HG02840 (cell line): ENCODE results near the gene ERMARD.

Experiments
- ATAC-seq: cut with Tn5 transposase; IDR thresholded peaks from one replicate; pipeline ENCODE4 v1.9.1; 2021; ENCODE audit warnings: mild to moderate bottlenecking, moderate library complexity, moderate number of reproducible peaks; ENCODE audit not compliant: unreplicated experiment, low FRiP score

The ERMARD gene

GRCh38 chr6:169816054-169816453 lies 64.6 kb downstream of the ERMARD start:
- ATAC-seq: no peak

DNA sequence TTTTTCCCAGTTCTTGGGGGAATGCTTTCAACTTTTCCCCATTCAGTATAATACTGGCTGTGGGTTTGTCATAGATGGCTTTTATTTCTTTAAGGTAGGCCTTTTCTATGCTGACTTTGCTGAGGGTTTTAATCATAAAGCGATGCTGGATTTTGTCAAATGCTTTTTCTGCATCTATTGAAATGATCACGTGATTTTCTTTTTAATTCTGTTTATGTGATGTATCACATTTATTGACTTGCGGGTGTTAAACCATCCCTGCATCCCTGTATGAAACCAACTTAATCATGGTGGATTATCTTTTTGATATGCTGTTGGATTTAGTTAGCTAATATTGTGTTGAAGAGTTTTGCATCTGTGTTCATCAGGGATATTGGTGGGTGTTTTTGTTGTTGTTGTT lies 65.6 kb downstream of the ERMARD start:
- ATAC-seq: no peak

- ATAC-seq: no peak
Observed at GRCh38 chr6:169820358-169820757, 68.9 kb downstream of the ERMARD start.

DNA sequence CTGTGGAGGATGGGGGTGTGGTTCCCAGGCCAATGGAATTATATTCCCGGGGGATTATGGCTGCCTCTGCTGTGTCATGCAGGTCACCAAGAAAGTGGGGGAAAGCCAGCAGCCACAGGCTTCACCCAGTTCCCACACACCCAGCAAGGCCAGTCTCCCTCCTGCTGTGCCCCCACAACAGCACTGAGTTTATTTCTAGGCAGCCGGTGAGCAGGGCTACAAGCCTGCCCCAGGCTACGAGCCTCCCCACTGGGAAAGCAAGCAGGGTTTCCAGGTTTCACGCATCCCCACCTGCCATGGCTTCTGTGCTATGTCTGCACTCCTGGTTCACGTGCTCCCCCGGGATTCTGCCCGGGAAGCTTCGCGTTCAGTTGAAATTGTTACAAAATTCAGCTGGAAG lies 72.6 kb downstream of the ERMARD start:
- no peak for ATAC-seq

- ATAC-seq: no peak
Observed at GRCh38 chr6:169824848-169825557, 73.6 kb downstream of the ERMARD start.

GRCh38 chr6:169825558-169826225 lies 74.3 kb downstream of the ERMARD start:
- no peak for ATAC-seq

- no peak for ATAC-seq
Observed at GRCh38 chr6:169826697-169827096, 75.3 kb downstream of the ERMARD start.

DNA sequence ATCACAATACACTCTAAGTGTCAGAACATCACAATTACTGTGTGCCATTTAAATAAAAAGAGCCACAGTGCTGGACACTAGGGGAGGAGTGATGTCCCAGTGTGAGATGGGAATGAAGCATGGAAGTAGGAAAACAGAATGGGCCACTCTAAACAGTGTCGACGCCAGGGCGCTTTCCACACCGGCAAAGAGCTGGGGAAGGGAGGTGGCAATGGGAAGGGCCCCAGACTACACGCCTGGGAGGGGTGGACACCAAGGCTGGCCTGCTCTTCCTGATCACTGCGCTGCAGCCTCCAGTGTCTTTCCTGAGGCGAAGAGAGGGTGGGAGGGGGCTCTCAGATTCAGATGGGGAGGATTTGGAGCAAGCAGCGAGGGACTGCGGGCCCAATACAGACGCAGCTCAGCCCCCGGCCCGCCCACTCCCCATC lies 75.9 kb downstream of the ERMARD start:
- ATAC-seq: no peak

- ATAC-seq: no peak
Observed at GRCh38 chr6:169828176-169828575, 76.8 kb downstream of the ERMARD start.

- no peak for ATAC-seq
Observed at GRCh38 chr6:169829786-169830185, 78.4 kb downstream of the ERMARD start.

DNA sequence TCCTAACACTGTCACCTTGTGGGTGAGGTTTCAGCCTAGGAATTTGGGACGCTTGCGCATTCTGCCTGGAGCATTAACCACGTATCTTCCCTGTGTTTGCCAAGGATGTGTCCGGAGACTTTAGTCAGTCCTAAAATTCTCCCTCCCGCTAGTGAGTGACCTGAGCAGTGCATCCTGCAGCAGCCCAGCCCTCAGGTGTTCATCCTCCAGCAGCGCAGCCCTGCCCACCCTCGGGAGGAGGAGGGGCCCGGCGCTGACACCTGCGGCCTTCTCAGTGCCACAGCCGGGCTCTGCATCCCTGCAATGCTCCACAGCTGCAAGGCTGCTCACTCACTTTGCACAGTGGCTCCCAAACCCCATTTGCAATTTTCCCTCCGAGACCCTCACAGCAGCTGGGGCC lies 79.5 kb downstream of the ERMARD start:
- ATAC-seq: no peak
